Left ventricle myocardium inferior (tissue), 1 donor: ENCODE data around the gene SLC16A1. TPM values are rescaled to one million over a fixed set of nuclear protein-coding genes. Genes with fewer than 3 reads are reported as not detected.

Experiments
- DNase-seq: peaks from one replicate; pipeline ENCODE4 v3.0.0-alpha.2; 2020
- H3K27ac ChIP-seq: fragments of 200-600 bp; replicated peaks from 2 replicates; pipeline ENCODE4 v1.8.0; 2021
- H3K27me3 ChIP-seq: fragments of 200-600 bp; 2 replicates; pipeline ENCODE4 v1.8.0; 2021; ENCODE audit warnings: low read depth
- H3K36me3 ChIP-seq: fragments of 200-600 bp; 2 replicates; pipeline ENCODE4 v1.8.0; 2021
- H3K4me1 ChIP-seq: fragments of 200-600 bp; 2 replicates; pipeline ENCODE4 v1.8.0; 2021
- H3K4me3 ChIP-seq: fragments of 200-600 bp; 2 replicates; pipeline ENCODE4 v1.8.0; 2021; ENCODE audit warnings: mild to moderate bottlenecking, moderate library complexity
- H3K9me3 ChIP-seq: fragments of 200-600 bp; replicated peaks from 2 replicates; pipeline ENCODE4 v1.8.0; 2021
- intact Hi-C: fragments of 100-400 bp; cut with micrococcal nuclease; formaldehyde crosslinking; loops from one replicate; pipeline ENCODE4 v1.11.0; 2022
- long read RNA-seq: library from polyadenylated mRNA; unstranded; transcript quantifications from one replicate; pipeline ENCODE4 v2.0.0, GENCODE V29; 2021
- total RNA-seq: library from RNA; stranded (reverse); fragmentation: NEBNext Ultra II Directional; extraction: Animal tissue kit (Norgen Biotek cat#: 25700); gene quantifications from one replicate; pipeline ENCODE4 v1.2.1, GENCODE V29; 2021
- TF ChIP-seq, protein P1 (sequence below): fragments of 200-600 bp; IDR thresholded peaks from 2 replicates; pipeline ENCODE4 v1.8.0; 2021; ENCODE audit warnings: antibody characterized with exemption, mild to moderate bottlenecking, borderline replicate concordance
- donor health status: DM: no; HTN: yes; CAD: no; lungs with severe emphysema.

SLC16A1 gene, protein sequence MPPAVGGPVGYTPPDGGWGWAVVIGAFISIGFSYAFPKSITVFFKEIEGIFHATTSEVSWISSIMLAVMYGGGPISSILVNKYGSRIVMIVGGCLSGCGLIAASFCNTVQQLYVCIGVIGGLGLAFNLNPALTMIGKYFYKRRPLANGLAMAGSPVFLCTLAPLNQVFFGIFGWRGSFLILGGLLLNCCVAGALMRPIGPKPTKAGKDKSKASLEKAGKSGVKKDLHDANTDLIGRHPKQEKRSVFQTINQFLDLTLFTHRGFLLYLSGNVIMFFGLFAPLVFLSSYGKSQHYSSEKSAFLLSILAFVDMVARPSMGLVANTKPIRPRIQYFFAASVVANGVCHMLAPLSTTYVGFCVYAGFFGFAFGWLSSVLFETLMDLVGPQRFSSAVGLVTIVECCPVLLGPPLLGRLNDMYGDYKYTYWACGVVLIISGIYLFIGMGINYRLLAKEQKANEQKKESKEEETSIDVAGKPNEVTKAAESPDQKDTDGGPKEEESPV
- 154 TPM for total RNA-seq
- long read RNA-seq, full-length matches to known transcripts, result 59 of 90 reads
- long read RNA-seq, partial matches to known transcripts, result 26 of 90 reads
- long read RNA-seq, other reads (novel, unspliced or antisense), result 5 of 90 reads

DNA sequence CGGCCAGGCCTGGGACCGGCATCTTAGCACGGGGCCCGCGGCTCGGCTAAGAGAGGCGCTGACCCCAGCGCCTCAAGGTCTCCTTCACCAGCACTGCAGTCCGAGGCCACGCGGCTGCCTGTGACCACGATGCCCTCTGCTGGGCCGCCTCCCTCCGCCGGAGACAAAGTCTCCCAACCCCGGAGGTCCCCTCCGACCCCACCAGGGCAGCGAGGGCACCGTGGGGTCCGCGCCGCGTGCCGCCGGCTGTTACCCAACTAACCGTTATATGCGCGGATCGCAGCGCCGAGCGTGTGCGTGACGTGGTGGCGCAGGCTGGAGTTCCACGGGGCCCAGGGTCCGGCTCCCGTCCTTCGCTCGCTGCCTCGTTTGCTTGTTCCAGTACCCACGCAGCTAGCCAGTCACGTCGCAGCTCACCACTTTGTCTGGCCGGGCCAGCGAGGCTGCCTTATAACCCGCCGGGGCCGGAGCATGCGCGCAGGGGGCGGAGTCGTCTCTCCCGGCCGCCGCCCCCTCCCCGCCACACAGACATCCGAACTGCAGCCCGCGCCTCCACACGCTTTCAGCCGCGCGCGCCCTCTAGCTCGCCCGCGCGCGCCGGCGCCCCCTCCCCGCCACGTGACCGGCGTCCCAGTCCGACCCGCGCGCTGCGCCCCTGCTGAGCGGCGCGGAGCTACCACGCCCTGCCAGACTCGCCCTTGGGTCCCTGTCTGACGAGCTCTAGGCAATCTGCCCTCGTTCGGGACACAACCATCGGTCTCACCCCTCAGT, at the start of gene SLC16A1:
SLC16A1 (minus strand) TSS at position 424 of the 771 bp plus-strand sequence. CDS start 26,888 bp downstream, outside the sequence.
- H3K4me3 ChIP-seq, result peak within 1 kb of the TSS; percentile 89
- intact Hi-C loops, result loop anchor here (10.0 kb wide), 1 partner anchor 89 kb away; no protein-coding TSS in a partner anchor
- H3K36me3 ChIP-seq, result peaks cover 6% of the 10 kb centered on the region
- DNase-seq, result peak; percentile 95
- H3K27me3 ChIP-seq, result no peaks in the 10 kb centered on the region
- H3K4me1 ChIP-seq, result peaks cover 95% of the 10 kb centered on the region
- peak within 1 kb of the TSS; percentile 98 for H3K27ac ChIP-seq
- no peaks in the 10 kb centered on the region for H3K9me3 ChIP-seq
- TF ChIP-seq, protein P1, sequence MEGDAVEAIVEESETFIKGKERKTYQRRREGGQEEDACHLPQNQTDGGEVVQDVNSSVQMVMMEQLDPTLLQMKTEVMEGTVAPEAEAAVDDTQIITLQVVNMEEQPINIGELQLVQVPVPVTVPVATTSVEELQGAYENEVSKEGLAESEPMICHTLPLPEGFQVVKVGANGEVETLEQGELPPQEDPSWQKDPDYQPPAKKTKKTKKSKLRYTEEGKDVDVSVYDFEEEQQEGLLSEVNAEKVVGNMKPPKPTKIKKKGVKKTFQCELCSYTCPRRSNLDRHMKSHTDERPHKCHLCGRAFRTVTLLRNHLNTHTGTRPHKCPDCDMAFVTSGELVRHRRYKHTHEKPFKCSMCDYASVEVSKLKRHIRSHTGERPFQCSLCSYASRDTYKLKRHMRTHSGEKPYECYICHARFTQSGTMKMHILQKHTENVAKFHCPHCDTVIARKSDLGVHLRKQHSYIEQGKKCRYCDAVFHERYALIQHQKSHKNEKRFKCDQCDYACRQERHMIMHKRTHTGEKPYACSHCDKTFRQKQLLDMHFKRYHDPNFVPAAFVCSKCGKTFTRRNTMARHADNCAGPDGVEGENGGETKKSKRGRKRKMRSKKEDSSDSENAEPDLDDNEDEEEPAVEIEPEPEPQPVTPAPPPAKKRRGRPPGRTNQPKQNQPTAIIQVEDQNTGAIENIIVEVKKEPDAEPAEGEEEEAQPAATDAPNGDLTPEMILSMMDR, result peak; percentile 44

DNA sequence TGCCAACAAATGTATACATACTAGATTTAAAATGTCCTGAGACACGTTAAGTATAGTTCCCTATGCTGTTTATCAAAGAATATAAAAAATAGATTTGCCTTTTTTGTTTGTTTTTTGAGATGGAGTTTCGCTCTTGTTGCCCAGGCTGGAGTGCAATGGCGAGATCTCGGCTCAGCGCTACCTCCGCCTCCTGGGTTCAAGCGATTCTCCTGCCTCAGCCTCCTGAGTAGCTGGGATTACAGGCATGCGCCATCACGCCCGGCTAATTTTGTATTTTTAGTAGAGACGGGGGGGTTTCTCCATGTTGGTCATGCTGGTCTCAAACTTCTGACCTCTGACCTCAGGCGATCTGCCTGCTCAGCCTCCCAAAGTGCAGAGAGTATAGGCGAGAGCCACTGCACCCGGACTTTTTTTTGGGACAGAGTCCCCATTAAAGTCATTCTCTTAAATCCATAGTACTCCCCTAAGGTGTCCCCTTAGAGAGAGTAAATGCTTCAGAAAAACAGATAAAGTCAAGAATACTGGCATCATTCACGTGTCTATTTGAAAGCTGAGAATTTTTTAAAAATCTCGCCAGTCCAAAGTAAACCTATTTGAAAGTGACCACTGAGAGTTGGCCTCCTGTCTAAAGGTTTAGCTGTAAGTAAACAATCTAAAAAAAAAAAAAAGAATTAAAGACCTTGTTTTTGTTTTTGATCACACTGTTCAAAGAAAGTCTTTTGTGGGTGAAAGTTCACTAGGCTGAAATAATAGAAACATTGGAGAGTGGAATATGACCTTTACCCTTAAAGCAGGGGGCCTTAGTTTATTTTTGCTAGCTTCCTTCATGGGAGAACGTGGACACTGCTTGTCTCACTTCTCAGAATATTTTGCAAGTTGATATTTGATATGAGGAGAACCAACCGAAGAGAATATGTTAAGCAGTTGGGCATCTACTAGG, 48.0 kb upstream of the SLC16A1 start:
- Histone ChIP-seq H3K4me3 (no peak overlapping the region), H3K27ac (no peak overlapping the region), H3K27me3 (no peaks in the 10 kb centered on the region), H3K4me1 (peaks cover 22% of the 10 kb centered on the region), H3K36me3 (peaks cover 27% of the 10 kb centered on the region), H3K9me3 (no peaks in the 10 kb centered on the region)
- TF ChIP-seq, protein P1, result no peak
- DNase-seq, result no peak
- intact Hi-C loops, result no loop called here

DNA sequence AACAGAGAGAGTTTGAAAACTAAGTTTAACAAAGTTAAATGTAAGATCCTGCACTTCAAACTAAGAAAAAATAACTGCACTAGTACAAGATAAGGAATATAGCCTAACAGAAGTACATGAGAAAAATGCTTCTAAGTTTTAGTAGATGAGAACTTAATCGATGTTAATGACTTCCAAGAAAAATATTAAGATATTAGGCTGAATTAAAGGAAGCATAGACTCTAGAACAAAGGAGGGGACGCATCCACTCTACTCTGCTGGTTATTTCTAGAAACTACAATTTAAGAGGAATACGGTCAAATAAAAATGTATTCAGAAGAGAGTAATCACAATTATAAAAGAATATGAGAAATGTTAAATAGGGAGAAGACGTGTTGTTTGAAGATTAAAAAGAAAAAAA, 46.3 kb upstream of the SLC16A1 start:
- intact Hi-C loops, result no loop called here
- no peaks in the 10 kb centered on the region for H3K27me3 ChIP-seq
- no peak for DNase-seq
- no peaks in the 10 kb centered on the region for H3K9me3 ChIP-seq
- peaks cover 34% of the 10 kb centered on the region for H3K4me1 ChIP-seq
- TF ChIP-seq, protein P1, result no peak
- H3K27ac ChIP-seq, result no peak overlapping the region
- no peak overlapping the region for H3K4me3 ChIP-seq
- peaks cover 17% of the 10 kb centered on the region for H3K36me3 ChIP-seq

DNA sequence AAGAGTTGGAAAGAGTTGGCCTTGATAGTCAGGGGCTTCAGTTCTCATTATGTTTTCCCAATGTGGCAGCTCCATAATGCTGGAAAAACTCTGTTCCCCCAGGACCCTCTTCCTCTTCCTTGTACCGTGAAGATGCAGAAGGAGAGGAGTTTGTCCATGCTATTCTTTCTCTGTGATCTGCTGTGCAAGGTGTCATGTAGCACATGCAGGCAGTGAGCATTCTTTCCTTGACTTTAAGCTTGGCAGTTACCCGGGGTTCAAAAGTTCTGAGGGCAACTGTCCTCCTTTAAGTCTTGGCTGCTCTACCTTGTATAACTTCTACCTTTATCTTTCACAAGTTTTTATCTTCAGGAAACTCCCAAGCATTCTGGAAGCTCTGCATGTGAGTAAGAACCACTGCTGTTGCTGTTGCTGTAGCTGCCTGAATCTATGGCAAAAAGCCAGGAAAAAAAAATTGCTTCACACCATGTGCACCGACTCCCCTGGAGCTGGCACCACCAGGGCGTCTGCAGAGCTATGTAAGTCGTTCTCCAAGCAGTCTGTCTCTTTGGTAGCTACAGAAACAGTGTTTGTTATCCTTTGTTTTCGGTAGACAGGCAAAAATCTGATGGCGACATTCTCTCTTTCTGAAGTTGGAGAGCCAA, 42.7 kb upstream of the SLC16A1 start:
- TF ChIP-seq, protein P1, result no peak
- H3K4me3 ChIP-seq, result no peak overlapping the region
- H3K9me3 ChIP-seq, result no peaks in the 10 kb centered on the region
- H3K27me3 ChIP-seq, result no peaks in the 10 kb centered on the region
- peaks cover 11% of the 10 kb centered on the region for H3K36me3 ChIP-seq
- H3K27ac ChIP-seq, result peak overlapping the region; percentile 83
- peaks cover 66% of the 10 kb centered on the region for H3K4me1 ChIP-seq
- DNase-seq, result peak; percentile 45
- intact Hi-C loops, result no loop called here
